ES-I3 (cell line): Measurements from ENCODE around the gene ENPP7.

Experiments used
- H3K36me3 ChIP-seq: 2 replicates; pipeline ENCODE4 v1.6.1; 2013; ENCODE audit warnings: mild to moderate bottlenecking, low read length, control low read depth, moderate library complexity; ENCODE audit not compliant: insufficient read depth
- H3K4me1 ChIP-seq: 2 replicates; pipeline ENCODE4 v1.6.1; 2013; ENCODE audit warnings: mild to moderate bottlenecking, control low read depth, low read length; ENCODE audit not compliant: insufficient read depth
- H3K9ac ChIP-seq: 2 replicates; pipeline ENCODE4 v1.6.1; 2013; ENCODE audit warnings: low read depth, mild to moderate bottlenecking, low read length, moderate library complexity
- H3K9me3 ChIP-seq: 2 replicates; pipeline ENCODE4 v1.6.1; 2013; ENCODE audit warnings: mild to moderate bottlenecking, low read length, moderate library complexity; ENCODE audit not compliant: control insufficient read depth, insufficient read depth

ENPP7 gene

DNA sequence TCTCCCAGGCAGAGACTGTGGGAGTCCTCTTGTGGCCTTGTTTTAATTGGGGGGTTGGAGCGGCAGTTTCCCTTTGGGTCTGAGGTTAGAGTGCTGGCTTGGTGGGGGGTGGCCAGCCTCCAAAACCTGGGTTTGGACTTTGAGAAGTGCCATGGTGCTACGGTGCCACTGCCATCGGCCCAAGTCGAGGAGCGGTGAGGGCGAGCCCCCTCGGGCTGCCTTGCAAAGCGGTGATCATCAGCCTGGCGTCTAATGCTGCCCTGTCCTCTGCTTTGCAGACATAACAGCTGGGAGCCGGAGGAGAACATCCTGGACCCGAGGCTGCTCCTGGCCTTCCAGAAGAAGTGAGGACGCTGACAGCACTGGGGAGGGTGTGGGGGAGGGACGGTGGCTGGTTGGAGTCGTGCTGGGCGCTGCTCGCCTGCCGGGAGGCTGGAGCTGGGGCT, 48.4 kb downstream of the ENPP7 start:
- H3K4me1 ChIP-seq: peaks cover 13% of the 10 kb centered on the region; the same call in 1 of the 2 replicates
- no peaks in the 10 kb centered on the region for H3K9me3 ChIP-seq
- H3K36me3 ChIP-seq: peaks cover 5% of the 10 kb centered on the region; the same call in 1 of the 2 replicates
- peak overlapping the region; percentile 68; the same call in 1 of the 2 replicates for H3K9ac ChIP-seq

GRCh38 chr17:79779661-79780365, 49.1 kb downstream of the ENPP7 start:
- Histone ChIP-seq H3K4me1 (peaks cover 13% of the 10 kb centered on the region; the same call in 1 of the 2 replicates), H3K36me3 (peaks cover 5% of the 10 kb centered on the region; the same call in 1 of the 2 replicates), H3K9ac (peak overlapping the region; percentile 68; the same call in 1 of the 2 replicates), H3K9me3 (no peaks in the 10 kb centered on the region)

DNA sequence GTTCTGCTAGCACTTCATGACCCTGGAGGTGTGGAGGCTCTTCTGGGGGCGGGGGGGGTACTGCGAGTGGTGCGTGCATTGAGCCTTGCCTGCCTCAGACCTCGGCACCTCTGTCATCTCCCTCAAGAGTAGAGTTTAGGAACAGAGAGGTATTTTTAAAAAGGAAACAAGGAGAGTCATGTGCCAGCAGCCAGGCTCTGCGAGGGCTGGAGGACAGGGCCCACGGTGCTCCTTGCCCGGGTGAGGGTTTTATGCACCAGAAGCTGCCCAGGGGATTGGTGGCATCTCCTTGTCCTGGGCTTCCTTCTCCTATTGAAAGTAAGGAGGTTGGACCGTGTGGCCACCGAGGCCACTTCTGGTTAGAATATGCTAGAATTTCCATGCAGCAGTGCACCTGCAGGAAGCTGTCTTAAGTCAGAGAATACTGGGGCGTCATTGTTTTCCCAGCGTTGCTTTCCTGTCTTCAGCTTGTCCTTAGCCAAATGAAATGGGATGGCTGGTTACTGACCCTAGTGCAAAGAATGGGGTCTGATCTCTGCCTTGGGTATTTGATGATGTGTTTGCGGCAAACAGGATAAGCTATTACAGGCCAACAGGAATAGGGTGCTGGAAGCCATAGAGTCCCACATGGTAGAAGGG, 50.4 kb downstream of the ENPP7 start:
- no peaks in the 10 kb centered on the region for H3K9me3 ChIP-seq
- H3K9ac ChIP-seq: no peak overlapping the region
- H3K36me3 ChIP-seq: peaks cover 5% of the 10 kb centered on the region; the same call in 1 of the 2 replicates
- peaks cover 12% of the 10 kb centered on the region; the same call in 1 of the 2 replicates for H3K4me1 ChIP-seq

DNA sequence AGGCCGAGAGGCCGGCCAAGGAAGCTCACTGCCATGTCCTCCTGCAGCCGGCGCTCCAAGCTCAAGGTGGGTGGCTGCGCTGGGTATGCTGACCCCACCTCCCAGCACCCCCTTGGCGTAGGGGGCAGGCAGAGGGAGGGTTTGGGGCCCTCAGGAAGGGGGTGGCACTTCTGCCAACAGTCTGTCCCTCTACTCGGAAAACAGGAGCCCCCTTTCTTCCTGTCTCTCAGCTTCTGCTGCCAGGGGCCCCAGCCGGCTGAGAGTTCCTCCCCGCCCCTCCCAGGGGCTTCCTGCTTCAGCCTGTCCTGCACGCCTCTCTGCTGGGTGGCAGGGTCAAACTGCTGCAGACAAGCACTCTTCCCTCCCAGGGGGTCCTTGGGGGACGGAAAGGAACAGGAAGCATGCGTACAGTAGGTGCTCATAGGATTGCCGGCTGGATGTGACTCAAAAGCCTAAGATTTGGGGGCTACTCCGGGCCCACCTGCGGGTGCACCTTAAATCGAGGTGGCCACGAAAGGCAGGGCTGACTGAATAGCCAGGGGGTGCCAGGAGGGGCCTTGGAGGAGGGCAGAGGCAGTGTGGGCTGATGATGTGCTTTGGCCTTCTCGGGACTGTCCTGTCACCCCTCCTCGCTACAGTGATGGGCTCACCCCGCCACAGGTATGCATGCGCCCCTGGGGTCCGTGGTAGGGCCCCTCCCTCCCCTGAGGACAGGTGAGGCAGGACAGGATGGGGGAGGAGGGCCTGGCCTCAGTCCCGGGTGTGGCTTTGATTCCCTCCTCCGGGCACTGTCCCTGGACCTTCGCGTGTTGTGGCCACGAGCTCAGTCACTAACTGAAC, 51.2 kb downstream of the ENPP7 start:
- Histone ChIP-seq H3K36me3 (peaks cover 5% of the 10 kb centered on the region; the same call in 1 of the 2 replicates), H3K4me1 (peaks cover 5% of the 10 kb centered on the region; the same call in 1 of the 2 replicates), H3K9ac (no peak overlapping the region), H3K9me3 (no peaks in the 10 kb centered on the region)

DNA sequence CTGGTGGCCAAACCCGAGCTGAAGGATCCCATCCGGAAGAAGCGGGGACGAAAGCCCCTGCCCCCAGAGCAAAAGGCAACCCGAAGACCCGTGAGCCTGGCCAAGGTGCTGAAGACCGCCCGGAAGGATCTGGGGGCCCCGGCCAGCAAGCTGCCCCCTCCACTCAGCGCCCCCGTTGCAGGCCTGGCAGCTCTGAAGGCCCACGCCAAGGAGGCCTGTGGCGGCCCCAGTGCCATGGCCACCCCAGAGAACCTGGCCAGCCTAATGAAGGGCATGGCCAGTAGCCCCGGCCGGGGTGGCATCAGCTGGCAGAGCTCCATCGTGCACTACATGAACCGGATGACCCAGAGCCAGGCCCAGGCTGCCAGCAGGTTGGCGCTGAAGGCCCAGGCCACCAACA, 53.1 kb downstream of the ENPP7 start:
- H3K36me3 ChIP-seq: peaks cover 5% of the 10 kb centered on the region; the same call in 1 of the 2 replicates

DNA sequence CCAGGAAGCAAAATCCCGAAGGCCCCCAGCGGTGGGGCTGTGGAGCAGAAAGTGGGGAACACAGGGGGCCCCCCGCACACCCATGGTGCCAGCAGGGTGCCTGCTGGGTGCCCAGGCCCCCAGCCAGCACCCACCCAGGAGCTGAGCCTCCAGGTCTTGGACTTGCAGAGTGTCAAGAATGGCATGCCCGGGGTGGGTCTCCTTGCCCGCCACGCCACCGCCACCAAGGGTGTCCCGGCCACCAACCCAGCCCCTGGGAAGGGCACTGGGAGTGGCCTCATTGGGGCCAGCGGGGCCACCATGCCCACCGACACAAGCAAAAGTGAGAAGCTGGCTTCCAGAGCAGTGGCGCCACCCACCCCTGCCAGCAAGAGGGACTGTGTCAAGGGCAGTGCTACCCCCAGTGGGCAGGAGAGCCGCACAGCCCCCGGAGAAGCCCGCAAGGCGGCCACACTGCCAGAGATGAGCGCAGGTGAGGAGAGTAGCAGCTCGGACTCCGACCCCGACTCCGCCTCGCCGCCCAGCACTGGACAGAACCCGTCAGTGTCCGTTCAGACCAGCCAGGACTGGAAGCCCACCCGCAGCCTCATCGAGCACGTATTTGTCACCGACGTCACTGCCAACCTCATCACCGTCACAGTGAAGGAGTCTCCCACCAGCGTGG, 53.7 kb downstream of the ENPP7 start:
- Histone ChIP-seq H3K36me3 (peaks cover 5% of the 10 kb centered on the region; the same call in 1 of the 2 replicates), H3K4me1 (peaks cover 16% of the 10 kb centered on the region), H3K9me3 (no peaks in the 10 kb centered on the region), H3K9ac (no peak overlapping the region)

More for the DNA sequence above, 53.1 kb downstream of the ENPP7 start:
- no peak overlapping the region for H3K9ac ChIP-seq
- no peaks in the 10 kb centered on the region for H3K9me3 ChIP-seq
- peaks cover 13% of the 10 kb centered on the region for H3K4me1 ChIP-seq

DNA sequence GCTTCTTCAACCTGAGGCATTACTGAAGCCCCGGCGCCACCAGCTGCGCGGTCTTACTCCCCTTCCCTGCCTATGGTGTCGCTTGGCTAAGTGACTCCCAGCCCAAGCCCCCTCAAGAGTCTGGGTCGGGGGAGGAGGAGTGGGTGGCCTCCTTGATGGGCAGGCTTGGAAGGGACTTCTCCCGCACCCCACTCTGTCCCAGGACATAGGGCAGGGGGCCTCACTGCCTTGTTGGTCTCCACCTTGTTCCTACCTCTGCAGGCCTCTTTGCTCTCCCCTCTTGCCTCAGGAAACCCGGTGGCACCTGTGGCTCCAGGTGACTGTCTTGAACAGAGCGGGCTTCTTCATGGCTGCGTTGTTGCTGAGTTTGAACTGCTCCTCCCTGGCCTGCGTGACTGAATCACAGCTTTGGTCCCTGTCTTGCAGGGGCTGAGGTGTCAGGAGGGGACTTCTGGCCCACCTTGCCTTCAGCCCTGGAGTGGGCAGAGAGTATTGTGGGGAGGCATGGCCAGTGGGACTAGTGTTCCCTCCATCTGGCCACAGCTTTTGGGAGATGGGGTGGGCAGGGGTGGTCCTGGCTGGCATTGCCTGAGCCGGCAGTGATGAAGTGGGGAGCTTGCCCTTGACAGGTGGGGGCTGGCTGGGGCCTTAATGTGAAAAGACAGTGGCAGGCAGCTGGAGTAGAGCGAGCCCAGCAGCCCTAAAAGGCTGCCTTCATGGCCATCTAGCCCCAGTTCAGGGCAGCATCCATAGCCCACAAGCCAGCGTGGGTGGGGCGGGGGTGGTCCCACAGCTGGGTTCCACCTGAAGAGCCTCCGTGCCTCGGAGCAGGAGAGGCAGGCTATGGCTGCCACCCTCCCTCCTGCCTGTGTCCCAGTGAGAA, 54.5 kb downstream of the ENPP7 start:
- H3K9ac ChIP-seq: no peak overlapping the region
- no peaks in the 10 kb centered on the region; the same call in 1 of the 2 replicates for H3K36me3 ChIP-seq
- no peaks in the 10 kb centered on the region for H3K9me3 ChIP-seq
- peaks cover 12% of the 10 kb centered on the region for H3K4me1 ChIP-seq

GRCh38 chr17:79785900-79786810, 55.4 kb downstream of the ENPP7 start:
- Histone ChIP-seq H3K9ac (no peak overlapping the region), H3K9me3 (no peaks in the 10 kb centered on the region), H3K36me3 (no peaks in the 10 kb centered on the region; the same call in 1 of the 2 replicates), H3K4me1 (peaks cover 15% of the 10 kb centered on the region)

DNA sequence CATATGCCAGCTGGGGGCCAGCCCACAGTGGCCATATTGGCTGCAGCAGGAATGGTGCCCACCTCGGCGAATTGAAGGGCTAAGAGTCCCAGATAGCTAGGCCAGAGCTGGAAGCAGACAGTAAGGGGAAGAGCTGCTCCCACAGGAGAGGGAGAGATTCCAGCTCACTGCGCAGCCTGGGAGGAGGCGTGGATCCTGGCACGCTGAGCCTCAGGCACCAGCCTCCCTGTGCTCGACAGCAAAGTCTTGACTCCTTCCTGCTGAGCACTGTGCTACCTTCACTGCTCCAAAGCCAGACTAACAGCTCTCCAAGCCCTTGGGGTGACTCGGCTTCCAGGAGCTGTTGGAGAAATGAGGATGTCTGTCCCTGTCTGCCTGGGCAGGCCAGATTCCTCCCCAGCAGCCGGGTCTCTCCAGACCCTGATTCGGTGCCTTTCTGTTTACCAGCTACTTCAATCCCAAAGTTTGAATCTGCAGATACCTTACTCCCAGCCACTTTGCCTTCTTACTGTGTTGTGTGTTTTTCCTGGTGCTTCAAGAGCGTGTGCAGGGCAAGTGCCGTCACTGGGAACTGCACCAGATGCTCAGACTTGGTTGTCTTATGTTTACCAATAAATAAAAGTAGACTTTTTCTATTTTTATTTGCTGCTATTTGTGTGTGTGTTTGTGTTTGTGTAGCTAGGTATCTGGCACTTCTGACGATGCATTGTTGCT, 56.3 kb downstream of the ENPP7 start:
- Histone ChIP-seq H3K9ac (no peak overlapping the region), H3K9me3 (no peaks in the 10 kb centered on the region), H3K36me3 (no peaks in the 10 kb centered on the region), H3K4me1 (peaks cover 15% of the 10 kb centered on the region)

DNA sequence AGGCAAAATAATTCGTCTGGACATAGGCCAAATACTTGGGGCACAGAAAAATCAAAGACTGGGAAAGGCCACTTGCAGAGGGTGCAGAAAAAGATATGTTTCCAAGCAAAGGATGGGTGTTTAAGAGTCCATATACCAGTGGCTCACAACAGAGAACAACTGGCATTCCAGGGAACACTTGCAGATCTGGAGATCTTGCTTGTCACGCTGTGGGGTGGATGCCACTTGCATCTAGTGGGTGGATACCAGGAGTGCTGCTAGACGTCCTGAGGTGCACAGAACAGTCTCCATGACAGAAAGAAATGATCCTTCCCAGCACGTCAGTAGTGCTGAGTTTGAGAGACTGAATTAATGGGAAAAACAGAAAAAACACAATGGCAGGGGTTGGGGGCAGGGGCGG, 57.7 kb downstream of the ENPP7 start:
- Histone ChIP-seq H3K9ac (no peak overlapping the region), H3K36me3 (no peaks in the 10 kb centered on the region), H3K9me3 (no peaks in the 10 kb centered on the region), H3K4me1 (peaks cover 19% of the 10 kb centered on the region)

GRCh38 chr17:79788989-79789942, 58.5 kb downstream of the ENPP7 start:
- Histone ChIP-seq H3K4me1 (peaks cover 19% of the 10 kb centered on the region), H3K36me3 (no peaks in the 10 kb centered on the region), H3K9ac (peak overlapping the region; percentile 55), H3K9me3 (no peaks in the 10 kb centered on the region)
